Measurements from ENCODE around the gene SSH3. TPM values are rescaled to one million over a fixed set of nuclear protein-coding genes. Genes with fewer than 3 reads are reported as not detected.

The SSH3 gene
- total and polyA plus RNA-seq, 2 of the 8 experiments (the other 6 are each of a cell fraction or from before 2014, with no cell fraction given), result 16.9 to 19.8 TPM

DNA sequence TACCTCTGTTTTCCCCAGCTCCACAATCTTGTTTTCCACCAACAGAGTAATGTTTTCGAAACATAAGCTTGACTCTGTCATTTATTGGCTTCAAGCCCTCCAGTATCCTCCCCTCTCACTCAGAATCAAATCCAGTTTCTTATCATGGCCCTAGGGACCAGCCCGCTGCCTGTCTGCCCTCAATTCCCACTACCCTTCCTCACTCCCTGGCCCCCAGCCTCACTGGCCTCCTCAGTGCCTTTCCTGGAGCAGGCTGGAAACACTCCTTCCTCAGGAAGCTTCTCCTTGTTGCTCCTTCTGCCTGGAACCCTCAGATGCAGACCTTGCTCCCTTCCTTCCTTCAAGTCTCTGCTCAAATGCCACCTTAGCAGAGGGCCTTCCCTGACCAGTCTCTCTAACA, 46.1 kb downstream of the SSH3 start:
- 85% methylated on average over 2 of the region's 2 CpGs; no CpG with 5 or more reads in 1 of the 2 experiments for WGBS, 2 experiments (ENCODE audit: extremely low coverage in 1 of 2, insufficient coverage in 1 of 2, insufficient read length in 1 of 2, insufficient replicate concordance in 2 of 2, low coverage in 1 of 2, low lambda C conversion rate in 2 of 2, missing lambda C conversion rate in 1 of 2)
- ChIA-PET POLR2A (ENCODE audit: partially characterized antibody) (interaction anchor here (0.6 to 1.3 kb wide), 2 partner anchors 67 to 237 kb away, joined by 3 read pairs; no protein-coding TSS in a partner anchor), CTCF (ENCODE audit: partially characterized antibody) (interaction anchor here (0.7 to 20.0 kb wide), 6 partner anchors 9 to 267 kb away, joined by 3 to 1305 read pairs (median 33); partner anchors contain the start of genes CLCF1 and RAD9A)

More for the DNA sequence above, 46.1 kb downstream of the SSH3 start:
- Histone ChIP-seq H2AFZ (ENCODE audit: low read length) (no peak overlapping the region), H2BK20ac (ENCODE audit: low read length) (no peak overlapping the region), H4K5ac (ENCODE audit: insufficient read length, low read depth, low read length) (no peak overlapping the region), H2BK15ac (ENCODE audit: low read length) (no peak overlapping the region), H2BK12ac (ENCODE audit: low read depth, low read length) (0 out of 2 replicates have a peak overlapping the region, but pooled peaks have one; percentile 10), H3K4me3 (ENCODE audit: extremely low read depth in 1 of 4, insufficient read depth in 2 of 4, low read depth in 3 of 4, low read length in 4 of 4) (no peak overlapping the region), H4K8ac (ENCODE audit: extremely low read depth, insufficient read depth, low read length) (no peak overlapping the region), H3K18ac (ENCODE audit: extremely low read depth, low read length) (no peak overlapping the region), H3K4ac (replicated peaks; ENCODE audit: insufficient read length, low read depth, low read length) (no peak overlapping the region), H3K36me3 (ENCODE audit: control insufficient read depth in 2 of 4, insufficient read depth in 4 of 4, low read length in 3 of 4) (no peaks in the 10 kb centered on the region), H4K20me1 (replicated peaks in 1 of 2; ENCODE audit: control insufficient read depth in 1 of 2, insufficient read depth in 2 of 2, low read length in 2 of 2) (peaks cover 0 to 3% of the 10 kb centered on the region in 2 experiments), H3K79me1 (ENCODE audit: low read depth, low read length) (peaks cover 2% of the 10 kb centered on the region; the same call in 1 of the 2 replicates), H3K27me3 (replicated peaks in 1 of 4; ENCODE audit: control insufficient read depth in 3 of 4, extremely low read depth in 1 of 4, insufficient read depth in 3 of 4, low read length in 3 of 4) (no peaks in the 10 kb centered on the region), H3K9me3 (ENCODE audit: insufficient read depth in 2 of 2, low read depth in 1 of 2, low read length in 1 of 2) (no peaks in the 10 kb centered on the region), H3K14ac (ENCODE audit: insufficient read length) (no peak overlapping the region), H3K9ac (replicated peaks in 1 of 4; ENCODE audit: extremely low read depth in 1 of 4, low read depth in 3 of 4, low read length in 3 of 4) (no peak overlapping the region), H3K23ac (ENCODE audit: insufficient read length) (no peak overlapping the region), H2BK5ac (ENCODE audit: low read depth, low read length) (no peak overlapping the region; the same call in 1 of the 2 replicates), H2BK120ac (replicated peaks; ENCODE audit: low read depth, low read length) (no peak overlapping the region), H3K23me2 (ENCODE audit: low read depth, low read length) (peaks cover 8% of the 10 kb centered on the region; the same call in 1 of the 2 replicates), H4K91ac (replicated peaks; ENCODE audit: insufficient read length, low read length) (no peak overlapping the region), H2AK5ac (ENCODE audit: low read depth, low read length) (no peak overlapping the region), H3K56ac (replicated peaks; ENCODE audit: insufficient read length, low read depth, low read length) (no peak overlapping the region), H3K79me2 (ENCODE audit: control insufficient read depth in 1 of 2, insufficient read depth in 2 of 2, low read length in 2 of 2) (no peaks in the 10 kb centered on the region), H3K4me2 (ENCODE audit: insufficient read depth in 1 of 2, low read depth in 2 of 2, low read length in 2 of 2) (no peak overlapping the region), H3K4me1 (replicated peaks in 1 of 4; ENCODE audit: control insufficient read depth in 3 of 4, insufficient read depth in 4 of 4, low read length in 3 of 4) (peaks cover 0 to 13% (median 9%) of the 10 kb centered on the region in 4 experiments; a peak in 6 of 7 replicates), H3K27ac (ENCODE audit: low read depth, low read length) (no peak overlapping the region)
- no peak for TF ChIP-seq POLR2AphosphoS5 (IDR thresholded peaks at IDR 0.05; ENCODE audit: low read depth, low read length)
- TF ChIP-seq CHD2 (IDR thresholded peaks at IDR 0.05; ENCODE audit: low read length), result no peak
- TF ChIP-seq CHD1 (IDR thresholded peaks at IDR 0.05; ENCODE audit: low read depth, low read length), result no peak
- TF ChIP-seq BRCA1 (IDR thresholded peaks at IDR 0.05; ENCODE audit: low read depth, low read length), result no peak
- TF ChIP-seq CEBPB (IDR thresholded peaks at IDR 0.05; ENCODE audit: low read depth, low read length), result no peak
- TF ChIP-seq RAD21 (IDR thresholded peaks at IDR 0.05 in 1 of 2, conservative IDR thresholded peaks at IDR 0.05 in 1 of 2; ENCODE audit: low read depth in 2 of 2, low read length in 2 of 2), result no peak
- TF ChIP-seq, protein P1, sequence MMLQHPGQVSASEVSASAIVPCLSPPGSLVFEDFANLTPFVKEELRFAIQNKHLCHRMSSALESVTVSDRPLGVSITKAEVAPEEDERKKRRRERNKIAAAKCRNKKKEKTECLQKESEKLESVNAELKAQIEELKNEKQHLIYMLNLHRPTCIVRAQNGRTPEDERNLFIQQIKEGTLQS (IDR thresholded peaks at IDR 0.05; ENCODE audit: insufficient read depth, low read depth, low read length), result no peak
- no peak for TF ChIP-seq MAFK (IDR thresholded peaks at IDR 0.05; ENCODE audit: low read depth, low read length)
- no peak for TF ChIP-seq FOSL1 (IDR thresholded peaks at IDR 0.05; ENCODE audit: insufficient read depth, low read depth, low read length)
- no peak for TF ChIP-seq TCF12 (IDR thresholded peaks at IDR 0.05; ENCODE audit: low read depth, low read length)
- TF ChIP-seq, protein P2, sequence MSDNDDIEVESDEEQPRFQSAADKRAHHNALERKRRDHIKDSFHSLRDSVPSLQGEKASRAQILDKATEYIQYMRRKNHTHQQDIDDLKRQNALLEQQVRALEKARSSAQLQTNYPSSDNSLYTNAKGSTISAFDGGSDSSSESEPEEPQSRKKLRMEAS (IDR thresholded peaks at IDR 0.05), result no peak
- no peak for DNase-seq (ENCODE audit: low read depth in 1 of 2, low spot score in 2 of 2)
- no peak for FAIRE-seq
